Measurements from ENCODE around the gene MANEAL. TPM values are rescaled to one million over a fixed set of nuclear protein-coding genes. Genes with fewer than 3 reads are reported as not detected.
"Not testable (repeated sequence)": the region's sequence is repeated elsewhere in the genome, so short reads cannot be mapped to it uniquely, and the experiment has no call there.

The MANEAL gene
- total RNA-seq, 2 experiments from 2014 or later: 1.7 to 1.8 TPM

- peaks cover 58% of the 10 kb centered on the region for H3K27me3 Mint-ChIP-seq
- ChIA-PET POLR2A (no interaction called here), CTCF (interaction anchor here (1.6 kb wide), 1 partner anchor 96 kb away, joined by 4 read pairs; no protein-coding TSS in a partner anchor)
- peaks cover 7% of the 10 kb centered on the region for H3K4me1 Mint-ChIP-seq
- H3K27ac Mint-ChIP-seq: no peak overlapping the region
- H3K4me3 Mint-ChIP-seq: no peak overlapping the region
- no peak for DNase-seq
- H3K36me3 Mint-ChIP-seq (ENCODE audit: low read depth): no peaks in the 10 kb centered on the region
- H3K9me3 Mint-ChIP-seq: no peaks in the 10 kb centered on the region
Observed at GRCh38 chr1:37763791-37764413, 29.7 kb upstream of the MANEAL start.

- Mint-ChIP-seq H3K27ac (no peak overlapping the region), H3K4me3 (no peak overlapping the region), H3K36me3 (ENCODE audit: low read depth) (no peaks in the 10 kb centered on the region), H3K9me3 (no peaks in the 10 kb centered on the region), H3K27me3 (peaks cover 63% of the 10 kb centered on the region), H3K4me1 (peaks cover 7% of the 10 kb centered on the region)
- POLR2A ChIA-PET: interaction anchor here (1.1 kb wide), 2 partner anchors 10 to 95 kb away, joined by 3 to 5 read pairs; partner anchors contain the start of gene MTF1
- DNase-seq: peak; percentile 49
- CTCF ChIA-PET: interaction anchor here (1.6 kb wide), 1 partner anchor 96 kb away, joined by 4 read pairs; no protein-coding TSS in a partner anchor
Observed at GRCh38 chr1:37764414-37764825, 29.2 kb upstream of the MANEAL start.

- no peak within 1 kb of the TSS for H3K4me3 Mint-ChIP-seq
- DNase-seq: no peak
Observed at GRCh38 chr1:37764888-37765441, 28.7 kb upstream of the MANEAL start, which contains the start of gene EPHA10. TSS of gene EPHA10 (minus strand) at chr1:37765120. CDS start at chr1:37765066, 54 bp downstream.

GRCh38 chr1:37765916-37766664 lies 27.6 kb upstream of the MANEAL start:
- DNase-seq: no peak
- Mint-ChIP-seq H3K9me3 (no peaks in the 10 kb centered on the region), H3K27me3 (peaks cover 73% of the 10 kb centered on the region), H3K4me1 (peaks cover 7% of the 10 kb centered on the region), H3K36me3 (ENCODE audit: low read depth) (no peaks in the 10 kb centered on the region), H3K27ac (no peak overlapping the region), H3K4me3 (no peak overlapping the region)
- CTCF ChIA-PET: no interaction called here
- POLR2A ChIA-PET: no interaction called here

More at GRCh38 chr1:37764888-37765441, 28.7 kb upstream of the MANEAL start, which contains the start of gene EPHA10:
- no peak within 1 kb of the TSS for H3K27ac Mint-ChIP-seq
- POLR2A ChIA-PET: interaction anchor here (1.1 kb wide), 2 partner anchors 9 to 94 kb away, joined by 3 to 5 read pairs; partner anchors contain the start of gene MTF1
- CTCF ChIA-PET: interaction anchor here (1.6 kb wide), 1 partner anchor 95 kb away, joined by 4 read pairs; no protein-coding TSS in a partner anchor
- peaks cover 7% of the 10 kb centered on the region for H3K4me1 Mint-ChIP-seq
- no peaks in the 10 kb centered on the region for H3K9me3 Mint-ChIP-seq
- H3K27me3 Mint-ChIP-seq: peaks cover 67% of the 10 kb centered on the region
- H3K36me3 Mint-ChIP-seq (ENCODE audit: low read depth): no peaks in the 10 kb centered on the region

GRCh38 chr1:37767488-37767887 lies 26.2 kb upstream of the MANEAL start:
- no peak for DNase-seq
- Mint-ChIP-seq H3K27me3 (peaks cover 70% of the 10 kb centered on the region), H3K4me3 (no peak overlapping the region), H3K36me3 (ENCODE audit: low read depth) (no peaks in the 10 kb centered on the region), H3K9me3 (no peaks in the 10 kb centered on the region), H3K27ac (no peak overlapping the region), H3K4me1 (peaks cover 7% of the 10 kb centered on the region)
- ChIA-PET POLR2A (no interaction called here), CTCF (no interaction called here)

- H3K4me1 Mint-ChIP-seq; H3K9me3 Mint-ChIP-seq; CTCF ChIA-PET; H3K4me3 Mint-ChIP-seq; DNase-seq; H3K36me3 Mint-ChIP-seq (ENCODE audit: low read depth); H3K27ac Mint-ChIP-seq; POLR2A ChIA-PET: not testable (repeated sequence)
- H3K27me3 Mint-ChIP-seq: peaks cover 37% of the 10 kb centered on the region
Observed at GRCh38 chr1:37771440-37771839, 22.2 kb upstream of the MANEAL start.

- POLR2A ChIA-PET: no interaction called here
- peaks cover 11% of the 10 kb centered on the region for H3K27me3 Mint-ChIP-seq
Observed at GRCh38 chr1:37776946-37777516, 16.6 kb upstream of the MANEAL start.

GRCh38 chr1:37778654-37779053 lies 15.0 kb upstream of the MANEAL start:
- Mint-ChIP-seq H3K4me3 (no peak overlapping the region), H3K36me3 (ENCODE audit: low read depth) (no peaks in the 10 kb centered on the region), H3K9me3 (no peaks in the 10 kb centered on the region), H3K27me3 (peaks cover 9% of the 10 kb centered on the region), H3K4me1 (no peaks in the 10 kb centered on the region), H3K27ac (no peak overlapping the region)
- DNase-seq: no peak
- ChIA-PET CTCF (no interaction called here), POLR2A (no interaction called here)

More at GRCh38 chr1:37776946-37777516, 16.6 kb upstream of the MANEAL start:
- Mint-ChIP-seq H3K4me1 (no peaks in the 10 kb centered on the region), H3K36me3 (ENCODE audit: low read depth) (no peaks in the 10 kb centered on the region), H3K4me3 (no peak overlapping the region), H3K27ac (no peak overlapping the region), H3K9me3 (no peaks in the 10 kb centered on the region)
- CTCF ChIA-PET: no interaction called here
- no peak for DNase-seq

GRCh38 chr1:37782491-37782890 lies 11.2 kb upstream of the MANEAL start:
- no peaks in the 10 kb centered on the region for H3K9me3 Mint-ChIP-seq
- H3K27me3 Mint-ChIP-seq: peaks cover 14% of the 10 kb centered on the region
- no peak for DNase-seq
- no peaks in the 10 kb centered on the region for H3K4me1 Mint-ChIP-seq
- no peak overlapping the region for H3K27ac Mint-ChIP-seq
- POLR2A ChIA-PET: no interaction called here
- CTCF ChIA-PET: no interaction called here
- H3K36me3 Mint-ChIP-seq (ENCODE audit: low read depth): no peaks in the 10 kb centered on the region
- H3K4me3 Mint-ChIP-seq: no peak overlapping the region

- ChIA-PET CTCF (no interaction called here), POLR2A (interaction anchor here (0.6 kb wide), 1 partner anchor 15 kb away, joined by 3 read pairs; the partner anchor contains the start of gene YRDC)
- Mint-ChIP-seq H3K9me3 (no peaks in the 10 kb centered on the region), H3K27me3 (peaks cover 45% of the 10 kb centered on the region), H3K36me3 (ENCODE audit: low read depth) (peaks cover 3% of the 10 kb centered on the region), H3K4me3 (peak overlapping the region; percentile 0), H3K27ac (no peak overlapping the region), H3K4me1 (peaks cover 13% of the 10 kb centered on the region)
- DNase-seq: no peak
Observed at GRCh38 chr1:37792943-37793686, 532 bp upstream of the MANEAL start.

- no peak overlapping the region for H3K27ac Mint-ChIP-seq
- H3K27me3 Mint-ChIP-seq: peaks cover 38% of the 10 kb centered on the region
- H3K9me3 Mint-ChIP-seq: no peaks in the 10 kb centered on the region
- no peak for DNase-seq
- ChIA-PET CTCF (no interaction called here), POLR2A (interaction anchor here (1.0 to 2.3 kb wide), 2 partner anchors 11 to 13 kb away, joined by 3 to 10 read pairs; partner anchors contain the start of genes C1orf122 and YRDC)
- peaks cover 6% of the 10 kb centered on the region for H3K36me3 Mint-ChIP-seq (ENCODE audit: low read depth)
- peaks cover 13% of the 10 kb centered on the region for H3K4me1 Mint-ChIP-seq
- H3K4me3 Mint-ChIP-seq: peak overlapping the region; percentile 63
Observed at GRCh38 chr1:37794372-37795339, 1.0 kb downstream of the MANEAL start.
